Mucosa of rectum (tissue), 2 donors: Measurements from ENCODE around the gene UBR4.
A peak's percentile ranks its signal among the peaks of the same experiment; 100 is the strongest.
"Not testable (repeated sequence)": the region's sequence is repeated elsewhere in the genome, so short reads cannot be mapped to it uniquely, and the experiment has no call there.

ENCODE experiments used
- H3K27ac ChIP-seq, 2 donors: one replicate each; pipeline ENCODE4 v1.7.0; 2013; ENCODE audit warnings: inconsistent platforms in 2 of 2, low read depth in 2 of 2, low read length in 2 of 2
- H3K27me3 ChIP-seq, 2 donors: one replicate each; pipeline ENCODE4 v1.7.0; 2013; ENCODE audit warnings: low read length in 2 of 2; ENCODE audit not compliant: control insufficient read depth in 2 of 2, insufficient read depth in 2 of 2
- H3K36me3 ChIP-seq, 2 donors: one replicate each; pipeline ENCODE4 v1.7.0; 2013; ENCODE audit warnings: low read length in 2 of 2; ENCODE audit not compliant: control insufficient read depth in 2 of 2, insufficient read depth in 2 of 2
- H3K4me1 ChIP-seq, 2 donors: one replicate each; pipeline ENCODE4 v1.7.0; 2013; ENCODE audit warnings: low read length in 2 of 2, mild to moderate bottlenecking in 1 of 2; ENCODE audit not compliant: control insufficient read depth in 2 of 2, insufficient read depth in 2 of 2
- H3K4me3 ChIP-seq, 2 donors: one replicate each; pipeline ENCODE4 v1.7.0; 2013; ENCODE audit warnings: low read length in 2 of 2
- H3K9ac ChIP-seq, 2 donors: one replicate each; pipeline ENCODE4 v1.7.0; 2013; ENCODE audit warnings: low read length in 2 of 2, low read depth in 1 of 2, mild to moderate bottlenecking in 1 of 2
- H3K9me3 ChIP-seq, 2 donors: one replicate each; pipeline ENCODE4 v1.7.0; 2013; ENCODE audit warnings: low read length in 2 of 2; ENCODE audit not compliant: control insufficient read depth in 2 of 2
- donor health status: healthy.
- donor health status: Normal muscosa, but diverticular disease.

UBR4 gene

GRCh38 chr1:19209990-19210771 lies at the start of gene UBR4:
UBR4 (minus strand) TSS chr1:19210266; CDS start chr1:19210248, 18 bp downstream.
- Histone ChIP-seq H3K4me3 (peak within 1 kb of the TSS; percentile 95 to 99), H3K27ac (peak within 1 kb of the TSS; percentile 91 to 95), H3K27me3 (no peaks in the 10 kb centered on the region), H3K36me3 (peaks cover 0 to 9% of the 10 kb centered on the region in 2 donors), H3K9ac (peak within 1 kb of the TSS; percentile 91 to 98), H3K4me1 (peaks cover 14 to 27% of the 10 kb centered on the region in 2 donors), H3K9me3 (no peaks in the 10 kb centered on the region)

DNA sequence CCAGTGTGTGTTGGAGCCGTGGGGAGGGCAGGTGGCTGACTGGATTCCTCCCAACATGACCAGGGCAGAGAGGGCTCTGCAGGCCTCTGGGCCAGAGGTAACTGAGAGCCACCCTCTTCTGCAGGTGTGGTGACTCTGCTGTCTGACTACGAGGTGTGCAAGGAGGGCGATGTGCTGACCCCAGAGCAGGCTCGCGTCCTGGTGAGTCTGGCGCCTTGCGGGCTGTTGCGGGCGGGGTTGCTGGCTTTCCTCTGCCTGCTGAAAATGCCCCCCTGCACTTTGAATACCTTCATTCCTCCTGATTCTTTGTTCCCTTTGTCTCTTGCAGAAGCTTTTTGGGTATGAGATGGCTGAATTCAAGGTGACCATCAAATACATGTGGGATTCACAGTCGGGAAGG lies 48.3 kb upstream of the UBR4 start:
- Histone ChIP-seq H3K4me3 (no peak overlapping the region), H3K36me3 (peaks cover 34 to 50% of the 10 kb centered on the region in 2 donors), H3K27me3 (no peaks in the 10 kb centered on the region), H3K27ac (no peak overlapping the region), H3K9me3 (no peaks in the 10 kb centered on the region), H3K4me1 (peaks cover under 1 to 12% of the 10 kb centered on the region in 2 donors), H3K9ac (no peak overlapping the region)

DNA sequence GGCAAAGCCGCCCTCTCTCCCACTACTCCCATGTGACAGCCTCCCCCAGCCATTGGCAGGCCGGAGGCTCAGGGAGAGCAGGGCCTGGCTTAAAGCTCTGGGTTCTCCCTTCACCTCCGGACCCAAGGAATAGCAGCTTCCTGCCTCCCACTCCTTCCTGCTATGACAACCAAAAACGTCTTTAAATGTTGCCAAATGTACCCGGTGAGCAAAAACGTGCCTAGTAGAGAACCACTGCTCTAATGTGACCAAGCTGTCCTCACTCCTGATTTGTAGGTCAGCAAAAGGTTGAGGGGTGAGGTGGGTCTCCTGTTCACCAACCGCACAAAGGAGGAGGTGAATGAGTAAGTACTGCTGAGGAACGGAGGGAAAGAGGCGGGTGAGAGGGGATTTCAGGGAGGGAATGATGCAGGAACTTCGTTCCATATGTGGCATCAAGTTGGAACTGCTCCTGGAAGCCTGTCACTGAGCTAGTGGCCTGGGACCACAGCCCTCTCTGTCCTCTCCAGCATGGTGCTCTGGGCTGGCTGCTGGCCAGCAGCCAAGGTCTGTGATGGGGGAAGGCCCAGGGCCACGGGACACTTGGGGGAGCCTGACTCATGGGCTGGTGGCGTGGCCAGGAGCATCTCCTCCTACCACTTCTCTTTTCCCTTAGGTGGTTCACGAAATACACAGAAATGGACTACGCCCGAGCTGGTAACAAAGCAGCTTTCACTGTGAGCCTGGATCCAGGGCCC lies 47.3 kb upstream of the UBR4 start:
- Histone ChIP-seq H3K27ac (no peak overlapping the region), H3K36me3 (peaks cover 31 to 50% of the 10 kb centered on the region in 2 donors), H3K4me3 (no peak overlapping the region), H3K27me3 (no peaks in the 10 kb centered on the region), H3K4me1 (peaks cover 8 to 19% of the 10 kb centered on the region in 2 donors), H3K9me3 (no peaks in the 10 kb centered on the region), H3K9ac (no peak overlapping the region)

GRCh38 chr1:19256301-19256700 lies 46.2 kb upstream of the UBR4 start:
- H3K4me3 ChIP-seq, H3K9me3 ChIP-seq, H3K27ac ChIP-seq, H3K27me3 ChIP-seq, H3K9ac ChIP-seq: not testable (repeated sequence)
- H3K4me1 ChIP-seq = peaks cover 8 to 19% of the 10 kb centered on the region in 2 donors
- H3K36me3 ChIP-seq = peaks cover 31 to 46% of the 10 kb centered on the region in 2 donors

GRCh38 chr1:19255288-19255687 lies 45.2 kb upstream of the UBR4 start:
- Histone ChIP-seq H3K27ac (no peak overlapping the region), H3K27me3 (no peaks in the 10 kb centered on the region), H3K36me3 (peaks cover 31 to 40% of the 10 kb centered on the region in 2 donors)

DNA sequence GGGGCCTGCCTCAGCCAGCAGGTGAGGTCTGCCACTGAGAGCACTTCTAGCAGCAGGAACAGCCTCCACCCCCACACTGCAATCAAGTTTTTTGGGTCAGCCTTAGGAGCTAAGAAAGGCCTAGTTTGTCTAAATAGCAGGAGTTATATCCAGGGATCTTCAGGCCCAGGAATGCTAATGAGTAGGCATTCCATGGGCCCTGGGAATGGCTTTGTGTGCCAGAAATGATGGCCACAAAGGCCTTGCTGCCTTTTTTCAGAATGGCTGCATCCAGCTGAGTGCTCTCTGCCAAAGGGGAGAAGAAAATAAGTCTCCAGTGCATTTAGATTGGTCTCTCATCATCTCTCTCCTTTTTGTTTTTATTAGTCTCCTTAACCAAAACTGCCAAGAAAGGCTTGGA lies 44.4 kb upstream of the UBR4 start:
- peaks cover 28 to 33% of the 10 kb centered on the region in 2 donors for H3K36me3 ChIP-seq
- H3K9ac ChIP-seq = no peak overlapping the region

More at GRCh38 chr1:19255288-19255687, 45.2 kb upstream of the UBR4 start:
- H3K9me3 ChIP-seq = no peaks in the 10 kb centered on the region
- H3K4me3 ChIP-seq = no peak overlapping the region
- H3K9ac ChIP-seq = no peak overlapping the region
- H3K4me1 ChIP-seq = peaks cover 13 to 20% of the 10 kb centered on the region in 2 donors

GRCh38 chr1:19251305-19252196 lies 41.5 kb upstream of the UBR4 start, which contains the start of the genes EMC1 and MRTO4:
EMC1 (minus strand) TSS chr1:19251524; CDS start chr1:19251509, 15 bp downstream.
MRTO4 (plus strand) TSS chr1:19251805; CDS start chr1:19251836, 31 bp downstream.
- H3K9ac ChIP-seq = peak within 1 kb of the TSS; percentile 89 to 90

More for the DNA sequence above, 44.4 kb upstream of the UBR4 start:
- Histone ChIP-seq H3K4me3 (no peak overlapping the region), H3K9me3 (no peaks in the 10 kb centered on the region), H3K4me1 (peaks cover 14 to 17% of the 10 kb centered on the region in 2 donors), H3K27me3 (no peaks in the 10 kb centered on the region), H3K27ac (no peak overlapping the region)

GRCh38 chr1:19250629-19251304 lies 40.7 kb upstream of the UBR4 start:
- peaks cover 2 to 3% of the 10 kb centered on the region in 2 donors for H3K36me3 ChIP-seq
- peak overlapping the region; percentile 99 for H3K4me3 ChIP-seq
- peak overlapping the region in 1 of 2 donors; percentile 95 for H3K27ac ChIP-seq
- H3K4me1 ChIP-seq = peaks cover 14 to 17% of the 10 kb centered on the region in 2 donors
- no peaks in the 10 kb centered on the region for H3K27me3 ChIP-seq
- H3K9ac ChIP-seq = peak overlapping the region; percentile 89 to 90
- no peaks in the 10 kb centered on the region for H3K9me3 ChIP-seq

More at GRCh38 chr1:19251305-19252196, 41.5 kb upstream of the UBR4 start, which contains the start of the genes EMC1 and MRTO4:
- Histone ChIP-seq H3K27ac (peak within 1 kb of the TSS; percentile 95 to 98), H3K36me3 (peaks cover 6 to 7% of the 10 kb centered on the region in 2 donors), H3K4me3 (peak within 1 kb of the TSS; percentile 99), H3K27me3 (no peaks in the 10 kb centered on the region), H3K4me1 (peaks cover 14 to 17% of the 10 kb centered on the region in 2 donors), H3K9me3 (no peaks in the 10 kb centered on the region)
